ENCODE data around the gene AIG1.

DNA sequence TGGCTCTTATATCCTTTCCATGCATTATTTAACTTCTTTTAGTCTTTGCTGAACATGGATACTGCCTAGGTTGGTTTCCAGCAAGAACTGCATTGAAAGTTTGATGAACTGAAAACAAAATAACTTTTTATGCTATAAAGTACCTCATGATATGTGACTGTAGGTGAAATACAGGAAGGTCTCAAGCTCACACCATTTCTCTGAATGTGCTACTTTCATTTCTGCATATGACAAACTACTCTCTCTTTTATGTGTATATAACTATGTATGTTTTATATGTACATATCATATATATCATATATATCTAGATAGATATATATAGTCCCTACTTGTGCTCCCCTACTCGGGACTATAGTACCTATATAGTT is 65.9 kb downstream of the AIG1 start:
- TF ChIP-seq POLR2AphosphoS5 (IDR thresholded peaks at IDR 0.05; ENCODE audit: borderline replicate concordance, low read depth, low read length) (no peak), EZH2 (IDR thresholded peaks at IDR 0.05) (no peak)

All from SK-N-MC (cell line).